ENCODE data around the gene NELFE. TPM values are rescaled to one million over a fixed set of nuclear protein-coding genes. Genes with fewer than 3 reads are reported as not detected.

Gene NELFE
- total and polyA plus RNA-seq, 2 of the 13 experiments (the other 11 are each of a cell fraction or from before 2014, with no cell fraction given): 51.3 to 69.8 TPM

DNA sequence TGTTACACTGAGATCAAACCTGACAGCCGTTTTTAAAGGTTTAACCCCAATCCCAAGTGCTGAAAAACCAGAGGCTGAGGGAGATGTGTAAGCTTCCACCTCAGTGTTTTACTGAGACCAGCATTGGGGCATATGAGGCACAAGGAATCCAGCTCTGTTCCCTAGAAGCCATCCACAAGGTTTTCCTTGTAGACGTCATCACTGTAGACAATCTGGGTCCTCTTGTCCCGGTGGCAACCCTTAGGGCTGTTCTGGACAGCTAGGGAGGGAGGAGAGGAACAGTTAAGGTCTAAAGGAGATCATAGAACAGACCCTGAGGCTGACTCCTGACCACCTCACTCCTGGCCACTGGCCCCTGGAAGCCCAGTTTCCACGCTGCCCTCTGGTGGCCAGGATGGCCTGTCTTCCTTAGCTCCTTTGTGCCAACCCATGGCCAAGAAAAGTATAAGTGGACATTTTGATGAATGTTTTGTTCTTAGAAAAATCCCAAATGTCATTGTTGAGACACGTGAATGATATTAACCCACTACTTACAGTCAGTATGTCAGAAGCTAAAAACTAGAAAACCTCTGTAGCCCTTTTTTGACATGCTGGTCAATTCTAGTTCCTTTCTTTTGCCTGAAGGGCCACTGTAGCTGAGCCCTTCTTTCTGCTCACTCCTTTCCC is 6.5 kb downstream of the NELFE start (continued):
- no peak for TF ChIP-seq ZBTB39 (CRISPR knock-in tag; IDR thresholded peaks at IDR 0.05)
- no peak for TF ChIP-seq ZNF7 (CRISPR knock-in tag; IDR thresholded peaks at IDR 0.05)
- TF ChIP-seq NFRKB (IDR thresholded peaks at IDR 0.05): no peak
- TF ChIP-seq ZNF558 (CRISPR knock-in tag; IDR thresholded peaks at IDR 0.05; ENCODE audit: borderline replicate concordance): no peak
- TF ChIP-seq DNMT1 (CRISPR knock-in tag; IDR thresholded peaks at IDR 0.05): no peak
- TF ChIP-seq ZBTB7A (CRISPR knock-in tag; IDR thresholded peaks at IDR 0.05): no peak
- TF ChIP-seq, protein P1, sequence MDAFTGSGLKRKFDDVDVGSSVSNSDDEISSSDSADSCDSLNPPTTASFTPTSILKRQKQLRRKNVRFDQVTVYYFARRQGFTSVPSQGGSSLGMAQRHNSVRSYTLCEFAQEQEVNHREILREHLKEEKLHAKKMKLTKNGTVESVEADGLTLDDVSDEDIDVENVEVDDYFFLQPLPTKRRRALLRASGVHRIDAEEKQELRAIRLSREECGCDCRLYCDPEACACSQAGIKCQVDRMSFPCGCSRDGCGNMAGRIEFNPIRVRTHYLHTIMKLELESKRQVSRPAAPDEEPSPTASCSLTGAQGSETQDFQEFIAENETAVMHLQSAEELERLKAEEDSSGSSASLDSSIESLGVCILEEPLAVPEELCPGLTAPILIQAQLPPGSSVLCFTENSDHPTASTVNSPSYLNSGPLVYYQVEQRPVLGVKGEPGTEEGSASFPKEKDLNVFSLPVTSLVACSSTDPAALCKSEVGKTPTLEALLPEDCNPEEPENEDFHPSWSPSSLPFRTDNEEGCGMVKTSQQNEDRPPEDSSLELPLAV (CRISPR knock-in tag; conservative IDR thresholded peaks at IDR 0.05; ENCODE audit: low read depth): no peak
- TF ChIP-seq NR2C2 (CRISPR knock-in tag; IDR thresholded peaks at IDR 0.05; ENCODE audit: borderline replicate concordance): no peak
- peak; percentile 64; the same call in 1 of the 2 replicates for TF ChIP-seq SALL1 (CRISPR knock-in tag; IDR thresholded peaks at IDR 0.05)
- TF ChIP-seq ZNF670 (CRISPR knock-in tag; IDR thresholded peaks at IDR 0.05; ENCODE audit: borderline replicate concordance): no peak
- TF ChIP-seq EZH2 (conservative IDR thresholded peaks at IDR 0.05; ENCODE audit: low read depth, low read length): no peak
- TF ChIP-seq RELA (CRISPR knock-in tag; IDR thresholded peaks at IDR 0.05): no peak
- TF ChIP-seq ZNF274 (CRISPR knock-in tag; IDR thresholded peaks at IDR 0.05): no peak
- TF ChIP-seq, protein P2, sequence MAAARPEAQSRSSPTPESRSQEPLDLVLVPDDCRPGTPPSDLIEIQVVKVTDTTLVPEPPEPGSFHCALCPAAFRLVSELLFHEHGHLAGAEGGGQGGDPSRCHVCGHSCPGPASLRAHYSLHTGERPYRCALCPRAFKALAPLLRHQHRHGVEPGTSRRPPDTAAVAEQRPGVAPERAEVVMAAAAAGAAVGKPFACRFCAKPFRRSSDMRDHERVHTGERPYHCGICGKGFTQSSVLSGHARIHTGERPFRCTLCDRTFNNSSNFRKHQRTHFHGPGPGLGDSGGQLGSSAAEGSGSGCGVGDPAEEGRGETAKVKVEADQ (CRISPR knock-in tag; IDR thresholded peaks at IDR 0.05; ENCODE audit: borderline replicate concordance): no peak
- no peak for TF ChIP-seq NCOA2 (CRISPR knock-in tag; IDR thresholded peaks at IDR 0.05)
- TF ChIP-seq RBM22 (optimal IDR thresholded peaks at IDR 0.05; ENCODE audit: low read length): peak; percentile 91
- no peak for TF ChIP-seq TOPORS (CRISPR knock-in tag; IDR thresholded peaks at IDR 0.05)
- TF ChIP-seq RXRA (CRISPR knock-in tag; IDR thresholded peaks at IDR 0.05): peak; percentile 50; the same call in 1 of the 2 replicates
- no peak for TF ChIP-seq FOXJ3 (CRISPR knock-in tag; IDR thresholded peaks at IDR 0.05; ENCODE audit: borderline replicate concordance)
- TF ChIP-seq SP4 (CRISPR knock-in tag; IDR thresholded peaks at IDR 0.05): no peak
- TF ChIP-seq RARA (CRISPR knock-in tag; IDR thresholded peaks at IDR 0.05): 0 out of 2 replicates have a peak, but pooled peaks have one; percentile 25
- TF ChIP-seq, protein P3, sequence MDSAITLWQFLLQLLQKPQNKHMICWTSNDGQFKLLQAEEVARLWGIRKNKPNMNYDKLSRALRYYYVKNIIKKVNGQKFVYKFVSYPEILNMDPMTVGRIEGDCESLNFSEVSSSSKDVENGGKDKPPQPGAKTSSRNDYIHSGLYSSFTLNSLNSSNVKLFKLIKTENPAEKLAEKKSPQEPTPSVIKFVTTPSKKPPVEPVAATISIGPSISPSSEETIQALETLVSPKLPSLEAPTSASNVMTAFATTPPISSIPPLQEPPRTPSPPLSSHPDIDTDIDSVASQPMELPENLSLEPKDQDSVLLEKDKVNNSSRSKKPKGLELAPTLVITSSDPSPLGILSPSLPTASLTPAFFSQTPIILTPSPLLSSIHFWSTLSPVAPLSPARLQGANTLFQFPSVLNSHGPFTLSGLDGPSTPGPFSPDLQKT (CRISPR knock-in tag; IDR thresholded peaks at IDR 0.05; ENCODE audit: borderline replicate concordance): no peak
- no peak for TF ChIP-seq RCOR2 (CRISPR knock-in tag; IDR thresholded peaks at IDR 0.05)
- TF ChIP-seq ZFP1 (CRISPR knock-in tag; IDR thresholded peaks at IDR 0.05): no peak
- no peak for TF ChIP-seq NKX3-1 (CRISPR knock-in tag; IDR thresholded peaks at IDR 0.05)
- TF ChIP-seq ZNF772 (CRISPR knock-in tag; IDR thresholded peaks at IDR 0.05): 0 out of 2 replicates have a peak, but pooled peaks have one; percentile 41
- TF ChIP-seq RAD21 (CRISPR knock-in tag; IDR thresholded peaks at IDR 0.05): peak; percentile 97
- 0 out of 2 replicates have a peak, but pooled peaks have one; percentile 39 for TF ChIP-seq ZNF605 (CRISPR knock-in tag; IDR thresholded peaks at IDR 0.05)
